Measurements from ENCODE around the gene NRXN2.

- TF ChIP-seq CTCF (IDR thresholded peaks at IDR 0.05): no peak
- no peak for TF ChIP-seq SIN3A (IDR thresholded peaks at IDR 0.05; ENCODE audit: borderline replicate concordance, insufficient read depth, low read depth, low read length)
- TF ChIP-seq POLR2AphosphoS5 (IDR thresholded peaks at IDR 0.05; ENCODE audit: low read depth, low read length): no peak
- no peak for TF ChIP-seq REST (IDR thresholded peaks at IDR 0.05; ENCODE audit: insufficient read depth in 1 of 2, low read depth in 2 of 2, low read length in 1 of 2)
- no peak for TF ChIP-seq TCF7L2 (IDR thresholded peaks at IDR 0.05; ENCODE audit: low read depth, low read length)
These were observed 152.0 kb downstream of the NRXN2 start for GRCh38 chr11:64571050-64571409.
